Measurements from ENCODE around the gene MYPOP.
A peak's percentile ranks its signal among the peaks of the same experiment; 100 is the strongest.

MYPOP gene

GRCh38 chr19:45917421-45918091 lies 15.1 kb upstream of the MYPOP start:
- Histone ChIP-seq H2AK5ac (ENCODE audit: low read length, severe bottlenecking) (no peak overlapping the region), H2AFZ (ENCODE audit: low read depth, low read length) (no peak overlapping the region), H3K18ac (ENCODE audit: low read depth in 1 of 2, low read length in 2 of 2) (no peak overlapping the region), H2BK15ac (ENCODE audit: low read depth, poor library complexity, severe bottlenecking) (no peak overlapping the region), H3K27ac (ENCODE audit: low read length, poor library complexity, severe bottlenecking) (no peak overlapping the region), H3K9ac (ENCODE audit: low read length) (no peak overlapping the region), H4K8ac (ENCODE audit: low read length) (no peak overlapping the region), H4K91ac (ENCODE audit: low read length) (no peak overlapping the region), H3K36me3 (ENCODE audit: control insufficient read depth in 1 of 2, insufficient read depth in 2 of 2, low read depth in 1 of 2, low read length in 2 of 2) (no peaks in the 10 kb centered on the region), H2BK12ac (ENCODE audit: low read length in 2 of 2) (no peak overlapping the region), H3K4me3 (ENCODE audit: insufficient read depth in 1 of 2, low read depth in 1 of 2, low read length in 2 of 2) (no peak overlapping the region), H2BK120ac (ENCODE audit: low read depth, low read length) (no peak overlapping the region), H2BK5ac (ENCODE audit: low read depth, low read length, poor library complexity, severe bottlenecking) (no peak overlapping the region), H3K4me1 (ENCODE audit: control insufficient read depth, insufficient read depth, low read depth, low read length) (no peaks in the 10 kb centered on the region), H3K4me2 (ENCODE audit: low read length, poor library complexity, severe bottlenecking) (no peak overlapping the region), H3K79me1 (replicated peaks; ENCODE audit: low read length, poor library complexity, severe bottlenecking) (no peaks in the 10 kb centered on the region), H3K27me3 (ENCODE audit: control insufficient read depth in 1 of 2, insufficient read depth in 1 of 2, low read length in 2 of 2) (peaks cover 9 to 57% of the 10 kb centered on the region in 2 experiments), H3K14ac (ENCODE audit: low read length in 2 of 2) (no peak overlapping the region), H3K23ac (ENCODE audit: low read length in 2 of 2) (no peak overlapping the region), H3K9me3 (ENCODE audit: control insufficient read depth, low read length) (no peaks in the 10 kb centered on the region), H3K4ac (ENCODE audit: low read depth in 1 of 2, low read length in 2 of 2) (no peak overlapping the region)
- no peak for DNase-seq
- 80% methylated on average over 1 of the region's 4 CpGs for whole genome bisulfite sequencing

GRCh38 chr19:45913874-45914830 lies 11.7 kb upstream of the MYPOP start, which contains the start of gene NANOS2:
NANOS2 (minus strand) TSS chr19:45914778; CDS start chr19:45914693, 85 bp downstream.
- Histone ChIP-seq H2BK5ac (ENCODE audit: low read depth, low read length, poor library complexity, severe bottlenecking) (no peak within 1 kb of the TSS), H3K23ac (ENCODE audit: low read length in 2 of 2) (no peak within 1 kb of the TSS), H2AFZ (ENCODE audit: low read depth, low read length) (no peak within 1 kb of the TSS), H3K27ac (ENCODE audit: low read length, poor library complexity, severe bottlenecking) (no peak within 1 kb of the TSS), H4K91ac (ENCODE audit: low read length) (no peak within 1 kb of the TSS), H2BK12ac (ENCODE audit: low read length in 2 of 2) (no peak within 1 kb of the TSS), H3K27me3 (ENCODE audit: control insufficient read depth in 1 of 2, insufficient read depth in 1 of 2, low read length in 2 of 2) (peaks cover 5 to 62% of the 10 kb centered on the region in 2 experiments), H3K18ac (ENCODE audit: low read depth in 1 of 2, low read length in 2 of 2) (no peak within 1 kb of the TSS), H3K4me2 (ENCODE audit: low read length, poor library complexity, severe bottlenecking) (no peak within 1 kb of the TSS), H3K79me1 (replicated peaks; ENCODE audit: low read length, poor library complexity, severe bottlenecking) (no peaks in the 10 kb centered on the region), H2AK5ac (ENCODE audit: low read length, severe bottlenecking) (no peak within 1 kb of the TSS), H3K9me3 (ENCODE audit: control insufficient read depth, low read length) (no peaks in the 10 kb centered on the region), H4K8ac (ENCODE audit: low read length) (no peak within 1 kb of the TSS), H3K9ac (ENCODE audit: low read length) (no peak within 1 kb of the TSS), H3K14ac (ENCODE audit: low read length in 2 of 2) (no peak within 1 kb of the TSS), H3K4me3 (ENCODE audit: insufficient read depth in 1 of 2, low read depth in 1 of 2, low read length in 2 of 2) (no peak within 1 kb of the TSS), H3K4ac (ENCODE audit: low read depth in 1 of 2, low read length in 2 of 2) (no peak within 1 kb of the TSS), H3K36me3 (ENCODE audit: control insufficient read depth in 1 of 2, insufficient read depth in 2 of 2, low read depth in 1 of 2, low read length in 2 of 2) (no peaks in the 10 kb centered on the region), H3K4me1 (ENCODE audit: control insufficient read depth, insufficient read depth, low read depth, low read length) (no peaks in the 10 kb centered on the region), H2BK120ac (ENCODE audit: low read depth, low read length) (no peak within 1 kb of the TSS), H2BK15ac (ENCODE audit: low read depth, poor library complexity, severe bottlenecking) (no peak within 1 kb of the TSS)
- WGBS, result 70% methylated on average over 44 of the region's 44 CpGs
- DNase-seq, result no peak

- Histone ChIP-seq H4K91ac (ENCODE audit: low read length) (no peak overlapping the region), H3K27me3 (ENCODE audit: control insufficient read depth in 1 of 2, insufficient read depth in 1 of 2, low read length in 2 of 2) (peaks cover 0 to 44% of the 10 kb centered on the region in 2 experiments), H3K4me3 (ENCODE audit: insufficient read depth in 1 of 2, low read depth in 1 of 2, low read length in 2 of 2) (no peak overlapping the region), H3K14ac (ENCODE audit: low read length in 2 of 2) (no peak overlapping the region), H2AFZ (ENCODE audit: low read depth, low read length) (no peak overlapping the region), H3K4ac (ENCODE audit: low read depth in 1 of 2, low read length in 2 of 2) (no peak overlapping the region), H4K8ac (ENCODE audit: low read length) (no peak overlapping the region), H3K4me1 (ENCODE audit: control insufficient read depth, insufficient read depth, low read depth, low read length) (no peaks in the 10 kb centered on the region), H3K18ac (ENCODE audit: low read depth in 1 of 2, low read length in 2 of 2) (no peak overlapping the region), H2BK5ac (ENCODE audit: low read depth, low read length, poor library complexity, severe bottlenecking) (no peak overlapping the region), H3K9me3 (ENCODE audit: control insufficient read depth, low read length) (no peaks in the 10 kb centered on the region), H3K27ac (ENCODE audit: low read length, poor library complexity, severe bottlenecking) (no peak overlapping the region), H2BK15ac (ENCODE audit: low read depth, poor library complexity, severe bottlenecking) (no peak overlapping the region), H2BK120ac (ENCODE audit: low read depth, low read length) (no peak overlapping the region), H2BK12ac (ENCODE audit: low read length in 2 of 2) (no peak overlapping the region), H3K4me2 (ENCODE audit: low read length, poor library complexity, severe bottlenecking) (no peak overlapping the region), H3K36me3 (ENCODE audit: control insufficient read depth in 1 of 2, insufficient read depth in 2 of 2, low read depth in 1 of 2, low read length in 2 of 2) (no peaks in the 10 kb centered on the region), H3K79me1 (replicated peaks; ENCODE audit: low read length, poor library complexity, severe bottlenecking) (no peaks in the 10 kb centered on the region), H2AK5ac (ENCODE audit: low read length, severe bottlenecking) (no peak overlapping the region), H3K9ac (ENCODE audit: low read length) (no peak overlapping the region), H3K23ac (ENCODE audit: low read length in 2 of 2) (peak overlapping the region in 1 of 2 experiments; percentile 17)
- 72% methylated on average over 8 of the region's 8 CpGs for WGBS
- DNase-seq, result no peak
These were observed 8.9 kb upstream of the MYPOP start for GRCh38 chr19:45911291-45911690.

- Histone ChIP-seq H3K23ac (ENCODE audit: low read length in 2 of 2) (no peak overlapping the region), H2AFZ (ENCODE audit: low read depth, low read length) (no peak overlapping the region), H3K27me3 (ENCODE audit: control insufficient read depth in 1 of 2, insufficient read depth in 1 of 2, low read length in 2 of 2) (peaks cover 0 to 29% of the 10 kb centered on the region in 2 experiments), H3K4me1 (ENCODE audit: control insufficient read depth, insufficient read depth, low read depth, low read length) (no peaks in the 10 kb centered on the region), H3K9me3 (ENCODE audit: control insufficient read depth, low read length) (no peaks in the 10 kb centered on the region), H3K27ac (ENCODE audit: low read length, poor library complexity, severe bottlenecking) (no peak overlapping the region), H3K4me2 (ENCODE audit: low read length, poor library complexity, severe bottlenecking) (no peak overlapping the region), H2BK15ac (ENCODE audit: low read depth, poor library complexity, severe bottlenecking) (no peak overlapping the region), H3K79me1 (replicated peaks; ENCODE audit: low read length, poor library complexity, severe bottlenecking) (no peaks in the 10 kb centered on the region), H4K8ac (ENCODE audit: low read length) (no peak overlapping the region), H3K4ac (ENCODE audit: low read depth in 1 of 2, low read length in 2 of 2) (no peak overlapping the region), H3K18ac (ENCODE audit: low read depth in 1 of 2, low read length in 2 of 2) (no peak overlapping the region), H3K14ac (ENCODE audit: low read length in 2 of 2) (no peak overlapping the region), H3K36me3 (ENCODE audit: control insufficient read depth in 1 of 2, insufficient read depth in 2 of 2, low read depth in 1 of 2, low read length in 2 of 2) (no peaks in the 10 kb centered on the region), H2AK5ac (ENCODE audit: low read length, severe bottlenecking) (no peak overlapping the region), H2BK5ac (ENCODE audit: low read depth, low read length, poor library complexity, severe bottlenecking) (no peak overlapping the region), H3K4me3 (ENCODE audit: insufficient read depth in 1 of 2, low read depth in 1 of 2, low read length in 2 of 2) (no peak overlapping the region), H2BK120ac (ENCODE audit: low read depth, low read length) (no peak overlapping the region), H3K9ac (ENCODE audit: low read length) (no peak overlapping the region), H2BK12ac (ENCODE audit: low read length in 2 of 2) (no peak overlapping the region), H4K91ac (ENCODE audit: low read length) (no peak overlapping the region)
- DNase-seq, result no peak
- 73% methylated on average over 5 of the region's 5 CpGs for WGBS
These were observed 6.5 kb upstream of the MYPOP start for GRCh38 chr19:45908956-45909355.

Measured in mesenchymal stem cell (in vitro differentiated cells and primary cell).